Central memory CD8-positive, alpha-beta T cell (primary cell): ENCODE data around the gene EAPP.
"Not testable (repeated sequence)": the region's sequence is repeated elsewhere in the genome, so short reads cannot be mapped to it uniquely, and the experiment has no call there.

Experiments used
- ATAC-seq: fragments of 150-1000 bp; cut with Tn5 transposase; replicated peaks from 2 replicates; pipeline ENCODE4 v1.10.0; 2022; ENCODE audit warnings: mild to moderate bottlenecking, moderate FRiP score, moderate number of reproducible peaks; ENCODE audit not compliant: poor library complexity, severe bottlenecking; ENCODE audit errors: extremely low read depth
- DNase-seq, 2 donors: peaks; one replicate each; pipeline ENCODE4 v3.0.0; 2021; ENCODE audit warnings: low spot score in 2 of 2
- H3K27ac Mint-ChIP-seq: one replicate; pipeline ENCODE4 v1.8.0; 2022; ENCODE audit warnings: low read depth, mild to moderate bottlenecking, moderate library complexity, mixed read lengths
- H3K27me3 Mint-ChIP-seq: one replicate; pipeline ENCODE4 v1.8.0; 2022; ENCODE audit warnings: mixed read lengths
- H3K36me3 Mint-ChIP-seq: one replicate; pipeline ENCODE4 v1.8.0; 2022; ENCODE audit warnings: mild to moderate bottlenecking, moderate library complexity, mixed read lengths; ENCODE audit not compliant: insufficient read depth
- H3K4me1 Mint-ChIP-seq: one replicate; pipeline ENCODE4 v1.8.0; 2022; ENCODE audit warnings: mixed read lengths
- H3K4me3 Mint-ChIP-seq: one replicate; pipeline ENCODE4 v1.8.0; 2022; ENCODE audit warnings: mild to moderate bottlenecking, moderate library complexity, mixed read lengths
- H3K9me3 Mint-ChIP-seq: one replicate; pipeline ENCODE4 v1.8.0; 2022; ENCODE audit warnings: mixed read lengths

Gene EAPP

DNA sequence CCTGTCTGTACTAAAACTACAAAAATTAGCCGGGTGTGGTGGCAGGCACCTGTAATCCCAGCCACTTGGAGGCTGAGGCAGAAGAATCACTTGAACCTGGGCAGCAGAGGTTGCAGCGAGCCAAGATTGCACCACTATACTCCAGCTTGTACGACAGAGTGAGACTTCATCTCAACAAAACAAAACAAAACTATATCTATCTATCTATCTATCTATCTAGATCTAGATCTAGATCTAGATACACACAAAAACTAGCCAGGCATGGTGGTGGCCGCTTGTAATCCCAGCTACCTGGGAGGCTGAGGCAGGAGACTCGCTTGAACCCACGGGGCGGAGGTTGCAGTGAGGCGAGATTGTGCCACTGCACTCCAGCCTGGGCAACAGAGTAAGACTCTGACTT lies 15.3 kb downstream of the EAPP start:
- H3K9me3 Mint-ChIP-seq, ATAC-seq, H3K27me3 Mint-ChIP-seq, DNase-seq, H3K4me3 Mint-ChIP-seq, H3K4me1 Mint-ChIP-seq, H3K27ac Mint-ChIP-seq: not testable (repeated sequence)
- peaks cover 94% of the 10 kb centered on the region for H3K36me3 Mint-ChIP-seq

DNA sequence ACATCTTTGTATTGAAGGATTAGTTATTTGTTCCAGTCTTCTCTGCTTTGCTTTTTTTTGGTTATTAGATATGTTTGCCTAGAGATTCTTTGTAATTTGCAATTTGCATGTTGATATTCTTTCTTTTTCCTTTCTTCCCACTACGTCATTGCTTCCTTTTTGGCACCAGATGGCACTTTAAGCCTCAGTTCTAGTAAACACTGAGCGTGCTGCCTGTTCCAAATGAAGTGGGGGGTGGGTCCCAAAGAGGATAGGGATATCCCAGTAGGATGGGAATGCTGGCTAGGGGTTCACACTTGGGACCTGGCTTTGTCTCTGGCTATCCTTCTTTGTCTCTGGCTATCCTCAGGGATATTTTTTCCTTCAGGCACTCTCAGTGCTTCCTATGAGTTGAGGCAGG lies 17.0 kb downstream of the EAPP start:
- DNase-seq (no peak), ATAC-seq (no peak)
- Mint-ChIP-seq H3K27me3 (no peaks in the 10 kb centered on the region), H3K36me3 (peaks cover 87% of the 10 kb centered on the region), H3K4me3 (no peak overlapping the region), H3K27ac (no peak overlapping the region), H3K9me3 (no peaks in the 10 kb centered on the region), H3K4me1 (no peaks in the 10 kb centered on the region)

DNA sequence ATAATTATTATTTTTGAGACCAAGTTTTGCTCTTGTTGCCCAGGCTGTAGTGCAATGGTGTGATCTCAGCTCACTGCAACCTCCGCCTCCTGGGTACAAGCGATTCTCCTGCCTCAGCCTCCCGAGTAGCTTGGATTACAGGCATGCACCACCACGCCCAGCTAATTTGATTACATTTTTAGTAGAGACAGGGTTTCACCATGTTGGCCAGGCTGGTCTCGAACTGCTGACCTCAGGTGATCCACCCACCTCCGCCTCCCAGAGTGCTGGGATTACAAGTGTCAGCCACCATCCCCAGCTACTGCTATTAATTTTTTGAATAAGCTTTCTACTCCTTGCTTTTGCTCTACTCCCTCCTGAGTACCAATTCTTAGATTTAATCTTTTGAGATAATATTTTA lies 18.4 kb downstream of the EAPP start:
- not testable (repeated sequence) for H3K4me3 Mint-ChIP-seq, H3K27me3 Mint-ChIP-seq, H3K9me3 Mint-ChIP-seq, H3K4me1 Mint-ChIP-seq, ATAC-seq, DNase-seq
- H3K27ac Mint-ChIP-seq = peak overlapping the region; percentile 32
- peaks cover 82% of the 10 kb centered on the region for H3K36me3 Mint-ChIP-seq

DNA sequence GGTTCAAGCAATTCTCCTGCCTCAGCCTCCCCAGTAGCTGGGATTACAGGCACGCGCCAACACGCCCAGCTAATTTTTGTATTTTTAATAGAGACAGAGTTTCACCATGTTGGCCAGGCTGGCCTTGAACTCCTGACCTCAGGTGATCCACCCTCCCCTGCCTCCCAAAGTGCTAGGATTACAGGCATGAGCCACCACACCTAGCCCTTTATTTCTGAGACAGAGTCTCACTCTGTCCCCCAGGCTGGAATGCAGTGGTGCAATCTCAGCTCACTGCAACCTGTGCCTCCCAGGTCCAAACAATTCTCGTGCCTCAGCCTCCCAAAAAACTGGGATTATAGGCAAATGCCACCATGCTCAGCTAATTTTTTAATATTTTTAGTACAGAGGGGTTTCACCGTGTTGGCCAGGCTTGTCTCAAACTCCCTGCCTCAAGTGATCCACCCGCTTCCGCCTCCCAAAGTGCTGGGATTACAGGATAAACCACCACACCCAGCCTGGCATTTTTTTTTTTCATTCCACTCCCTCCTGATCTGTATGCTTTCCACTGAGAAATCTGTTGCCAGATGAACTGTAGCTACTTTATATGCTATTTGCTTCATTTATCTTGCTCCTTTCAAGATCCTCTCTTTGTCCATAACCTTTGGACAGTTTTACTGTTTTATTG lies 19.1 kb downstream of the EAPP start:
- H3K9me3 Mint-ChIP-seq, H3K4me1 Mint-ChIP-seq, ATAC-seq, DNase-seq, H3K27me3 Mint-ChIP-seq, H3K4me3 Mint-ChIP-seq: not testable (repeated sequence)
- peak overlapping the region; percentile 22 for H3K27ac Mint-ChIP-seq
- H3K36me3 Mint-ChIP-seq = peaks cover 81% of the 10 kb centered on the region

DNA sequence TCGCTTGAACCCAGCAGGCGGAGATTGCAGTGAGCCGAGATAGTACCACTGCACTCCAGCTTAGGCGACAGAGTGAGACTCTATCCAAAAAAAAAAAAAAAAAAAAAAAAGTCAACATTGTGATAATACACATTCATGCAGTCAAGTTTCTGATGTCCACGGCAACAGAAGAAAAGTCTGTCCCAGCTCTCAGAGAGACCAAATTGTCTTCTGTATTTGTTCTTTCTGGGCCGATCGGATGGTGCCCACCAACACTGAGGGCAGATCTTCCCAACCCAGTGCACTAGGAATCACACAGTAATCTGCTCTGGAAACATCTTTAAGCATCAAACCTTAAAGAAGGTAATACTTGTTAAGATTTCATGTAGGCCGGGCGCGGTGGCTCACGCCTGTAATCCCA lies 31.6 kb downstream of the EAPP start:
- Mint-ChIP-seq H3K36me3 (peaks cover 6% of the 10 kb centered on the region), H3K27me3 (no peaks in the 10 kb centered on the region), H3K4me3 (no peak overlapping the region), H3K27ac (no peak overlapping the region), H3K9me3 (no peaks in the 10 kb centered on the region), H3K4me1 (no peaks in the 10 kb centered on the region)
- ATAC-seq (no peak), DNase-seq (no peak)

DNA sequence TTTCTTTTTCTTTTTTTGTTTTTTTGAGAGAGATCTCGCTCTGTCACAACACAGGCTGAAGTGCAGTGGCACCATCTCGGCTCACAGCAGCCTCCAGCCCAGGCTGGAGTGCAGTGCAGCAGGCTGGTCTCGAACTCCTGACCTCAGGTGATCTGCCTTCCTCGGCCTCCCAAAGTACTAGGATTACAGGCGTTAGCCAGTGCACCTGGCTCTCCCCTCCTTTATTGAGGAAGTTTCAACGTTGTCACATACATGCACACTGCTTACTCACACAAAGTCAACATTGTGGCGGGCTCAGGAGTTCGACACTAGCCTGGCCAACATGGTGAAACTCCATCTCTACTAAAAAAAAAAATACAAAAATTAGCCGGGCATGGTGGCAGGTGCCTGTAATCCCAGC lies 32.0 kb downstream of the EAPP start:
- no peaks in the 10 kb centered on the region for H3K27me3 Mint-ChIP-seq

DNA sequence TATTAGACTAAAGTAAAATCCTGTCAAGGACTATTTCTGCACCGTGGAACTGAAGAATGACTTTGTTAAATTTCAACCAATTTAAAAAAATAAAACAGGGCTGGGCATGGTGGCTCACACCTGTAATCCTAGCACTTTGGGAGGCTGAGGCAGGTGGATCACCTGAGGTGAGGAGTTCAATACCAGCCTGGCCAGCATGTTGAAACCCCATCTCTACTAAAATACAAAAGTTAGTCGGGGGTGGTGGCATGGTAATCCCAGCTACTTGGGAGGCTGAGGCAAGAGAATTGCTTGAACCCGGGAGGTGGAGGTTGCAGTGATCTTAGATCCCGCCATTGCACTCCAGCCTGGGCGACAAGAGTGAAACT lies 34.4 kb downstream of the EAPP start:
- not testable (repeated sequence) for H3K27me3 Mint-ChIP-seq, H3K4me1 Mint-ChIP-seq, H3K9me3 Mint-ChIP-seq, H3K4me3 Mint-ChIP-seq, H3K27ac Mint-ChIP-seq, ATAC-seq, DNase-seq, H3K36me3 Mint-ChIP-seq

More for the DNA sequence above, 32.0 kb downstream of the EAPP start:
- ATAC-seq (no peak), DNase-seq (no peak)
- no peak overlapping the region for H3K4me3 Mint-ChIP-seq
- peaks cover 5% of the 10 kb centered on the region for H3K36me3 Mint-ChIP-seq
- H3K4me1 Mint-ChIP-seq = no peaks in the 10 kb centered on the region
- H3K9me3 Mint-ChIP-seq = no peaks in the 10 kb centered on the region
- H3K27ac Mint-ChIP-seq = no peak overlapping the region

DNA sequence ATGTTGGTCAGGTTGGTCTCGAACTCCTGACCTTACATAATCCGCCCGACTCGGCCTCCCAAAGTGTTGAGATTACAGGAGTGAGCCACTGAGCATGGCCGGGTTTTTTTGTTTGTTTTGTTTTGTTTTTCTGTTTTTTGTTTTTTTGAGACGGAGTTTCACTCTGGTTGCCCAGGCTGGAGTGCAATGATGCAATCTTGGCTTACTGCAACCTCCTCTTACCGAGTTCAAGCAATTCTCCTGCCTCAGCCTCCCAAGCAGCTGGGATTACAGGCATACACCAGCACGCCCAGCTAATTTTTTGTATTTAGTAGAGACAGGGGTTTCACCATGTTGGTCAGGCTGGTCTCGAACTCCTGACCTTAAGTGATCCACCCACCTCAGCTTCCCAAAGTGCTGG lies 35.5 kb downstream of the EAPP start:
- ATAC-seq, H3K4me1 Mint-ChIP-seq, DNase-seq, H3K36me3 Mint-ChIP-seq, H3K27me3 Mint-ChIP-seq, H3K9me3 Mint-ChIP-seq, H3K27ac Mint-ChIP-seq, H3K4me3 Mint-ChIP-seq: not testable (repeated sequence)

DNA sequence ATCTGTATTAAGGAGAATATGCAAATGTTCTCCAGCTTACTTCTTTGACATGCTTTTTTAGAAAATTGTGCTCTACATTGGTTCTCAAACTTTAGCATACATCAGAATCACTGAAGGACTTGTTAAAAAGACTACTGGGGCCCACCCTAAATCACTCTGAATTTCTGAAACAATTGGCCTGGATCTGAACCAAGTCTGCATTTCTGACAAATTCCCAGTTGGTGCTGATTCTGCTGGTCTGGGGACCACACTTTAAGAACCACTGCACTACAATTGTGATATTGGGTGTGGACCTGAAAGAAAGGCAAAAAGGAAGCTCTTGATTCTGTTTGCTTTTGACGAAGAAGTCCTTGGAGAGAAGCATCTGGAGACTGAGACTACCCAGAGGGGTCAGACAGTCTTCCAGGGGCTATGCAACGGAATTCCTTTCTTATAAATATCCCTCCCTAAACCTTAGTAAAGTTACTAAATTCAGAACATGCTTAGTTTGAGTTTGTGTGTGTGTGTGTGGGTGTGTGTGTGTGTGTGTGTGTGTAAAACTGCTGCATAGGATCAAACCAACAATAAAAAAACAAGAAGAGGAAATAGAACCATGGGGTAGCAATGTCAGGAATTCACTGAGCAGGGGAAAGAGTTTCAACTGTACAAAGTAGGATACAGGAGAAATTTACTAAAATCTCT lies 36.8 kb downstream of the EAPP start:
- Mint-ChIP-seq H3K36me3 (peaks cover 2% of the 10 kb centered on the region), H3K27me3 (no peaks in the 10 kb centered on the region), H3K27ac (no peak overlapping the region), H3K4me1 (no peaks in the 10 kb centered on the region), H3K4me3 (no peak overlapping the region), H3K9me3 (no peaks in the 10 kb centered on the region)
- ATAC-seq = no peak
- DNase-seq = no peak

DNA sequence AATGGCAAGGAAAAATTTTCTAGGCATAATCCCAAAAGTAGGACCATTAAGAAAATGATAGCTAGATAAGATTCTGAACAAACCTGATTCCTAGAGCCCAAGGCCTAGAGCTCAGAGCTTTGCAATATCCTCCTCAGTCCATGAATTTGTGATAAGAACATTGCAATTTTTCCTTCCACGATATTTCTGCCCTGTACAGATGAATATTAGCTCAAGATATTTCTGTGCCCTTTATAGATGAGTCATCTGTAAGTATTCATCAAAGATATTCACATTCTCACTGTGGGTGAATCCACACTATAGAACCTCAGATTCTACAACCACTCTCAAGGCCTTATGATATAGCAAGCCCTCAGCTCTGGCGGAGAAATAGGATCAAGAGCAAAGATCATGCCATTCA lies 37.5 kb downstream of the EAPP start:
- H3K27me3 Mint-ChIP-seq = no peaks in the 10 kb centered on the region
- peaks cover 2% of the 10 kb centered on the region for H3K36me3 Mint-ChIP-seq
- H3K9me3 Mint-ChIP-seq = no peaks in the 10 kb centered on the region
- ATAC-seq (no peak), DNase-seq (no peak)
- H3K4me3 Mint-ChIP-seq = no peak overlapping the region
- no peak overlapping the region for H3K27ac Mint-ChIP-seq
- no peaks in the 10 kb centered on the region for H3K4me1 Mint-ChIP-seq

DNA sequence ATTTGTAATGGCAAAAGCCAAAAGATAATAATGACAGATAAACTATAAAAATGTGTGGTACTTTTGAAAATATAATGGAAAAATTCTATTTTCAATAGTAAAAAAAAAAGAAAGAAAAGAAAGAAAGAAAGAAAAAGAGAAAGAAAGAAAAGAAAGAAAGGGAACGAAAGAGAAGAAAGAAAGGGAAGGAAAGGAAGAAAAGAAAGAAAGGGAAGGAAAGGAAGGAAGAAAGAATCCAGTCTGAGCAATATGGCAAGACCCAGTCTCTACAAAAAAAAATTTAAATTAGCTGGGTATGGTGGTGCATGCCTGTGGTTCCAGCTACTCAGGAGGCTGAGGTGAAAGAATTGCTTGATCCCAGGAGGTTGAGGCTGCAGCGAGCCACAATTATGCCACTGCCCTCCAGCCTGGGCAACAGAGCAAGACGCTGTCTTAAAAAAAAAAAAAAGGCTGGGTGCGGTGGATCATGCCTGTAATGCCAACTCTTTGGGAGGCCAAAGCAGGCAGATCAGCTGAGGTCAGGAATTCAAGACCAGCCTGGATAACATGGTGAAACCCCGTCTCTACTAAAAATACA lies 38.4 kb downstream of the EAPP start:
- ATAC-seq (no peak), DNase-seq (no peak)
- Mint-ChIP-seq H3K36me3 (peaks cover 2% of the 10 kb centered on the region), H3K4me3 (no peak overlapping the region), H3K27ac (peak overlapping the region; percentile 58), H3K27me3 (no peaks in the 10 kb centered on the region), H3K9me3 (no peaks in the 10 kb centered on the region), H3K4me1 (no peaks in the 10 kb centered on the region)

DNA sequence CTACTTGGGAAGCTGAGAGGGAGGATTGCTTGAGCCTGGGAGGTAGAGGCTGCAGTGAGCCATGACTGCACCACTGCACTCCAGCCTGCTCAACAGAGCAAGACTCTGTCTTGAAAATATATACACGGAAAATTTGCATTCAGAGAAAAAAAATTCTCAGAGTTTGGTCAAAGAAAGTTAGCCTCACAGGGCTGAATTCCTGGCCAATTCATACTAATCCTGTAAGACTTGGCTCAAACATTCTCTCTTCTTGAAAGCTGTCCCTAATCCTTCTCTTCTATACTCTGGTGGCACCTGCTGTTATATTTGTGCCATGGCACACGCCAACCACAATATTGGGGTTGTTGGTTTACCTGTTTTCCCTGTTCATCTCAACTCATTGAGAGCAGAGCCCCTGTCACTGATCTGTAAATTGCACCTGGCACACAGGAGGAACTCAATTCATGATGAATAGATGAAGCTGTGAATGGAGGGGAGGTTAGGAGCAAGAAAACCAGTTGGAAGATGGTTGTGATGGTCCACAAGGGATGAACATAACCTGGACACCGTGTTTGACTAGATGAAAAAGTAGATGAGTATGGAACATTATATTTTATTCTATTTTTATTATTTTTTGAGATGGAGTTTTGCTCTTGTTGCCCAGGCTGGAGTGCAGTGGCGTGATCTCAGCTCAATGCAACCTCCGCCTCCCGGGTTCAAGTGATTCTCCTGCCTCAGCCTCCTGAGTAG lies 40.7 kb downstream of the EAPP start:
- ATAC-seq (no peak), DNase-seq (no peak)
- Mint-ChIP-seq H3K27ac (no peak overlapping the region), H3K4me3 (no peak overlapping the region), H3K27me3 (no peaks in the 10 kb centered on the region), H3K4me1 (no peaks in the 10 kb centered on the region), H3K9me3 (no peaks in the 10 kb centered on the region), H3K36me3 (peaks cover 2% of the 10 kb centered on the region)
